HCT116 (cell line): ENCODE measurements around the gene TWF2.

Experiments
- CTCF ChIP-seq, 3 experiments: fragments of 200-600 bp in 1 of 3; sonication (generic) in 1 of 3; IDR thresholded peaks in 2 of 3; conservative IDR thresholded peaks in 1 of 3; 2 replicates each; pipeline ENCODE4 v1.5.1; 2012 to 2017; ENCODE audit warnings: low read depth in 2 of 3, low read length in 2 of 3, antibody characterized with exemption in 1 of 3, borderline replicate concordance in 1 of 3, control low read depth in 1 of 3, mild to moderate bottlenecking in 1 of 3, mixed read lengths in 1 of 3, mixed run types in 1 of 3, moderate library complexity in 1 of 3; ENCODE audit not compliant: insufficient read depth in 1 of 3
- EZH2 ChIP-seq: fragments of 200-600 bp; sonication (generic); IDR thresholded peaks from 2 replicates; pipeline ENCODE4 v1.6.1; 2017; ENCODE audit warnings: antibody characterized with exemption, mixed run types
- EZH2phosphoT487 ChIP-seq: fragments of 200-600 bp; IDR thresholded peaks from 2 replicates; pipeline ENCODE4 v1.6.1; 2018; ENCODE audit warnings: antibody characterized with exemption, borderline replicate concordance
- JUND ChIP-seq: IDR thresholded peaks from 2 replicates; pipeline ENCODE4 v1.6.1; 2012
- POLR2A ChIP-seq: IDR thresholded peaks from 2 replicates; pipeline ENCODE4 v1.7.0; 2011; ENCODE audit warnings: borderline replicate concordance; ENCODE audit not compliant: insufficient read depth, insufficient read length; ENCODE audit errors: extremely low read depth
- POLR2AphosphoS5 ChIP-seq: IDR thresholded peaks from 2 replicates; pipeline ENCODE4 v1.6.1; 2011; ENCODE audit warnings: mild to moderate bottlenecking, low read depth, low read length, moderate library complexity
- YY1 ChIP-seq: IDR thresholded peaks from 2 replicates; pipeline ENCODE4 v1.6.1; 2011; ENCODE audit warnings: low read length, low read depth, moderate library complexity, mild to moderate bottlenecking; ENCODE audit not compliant: insufficient replicate concordance; ENCODE audit errors: extremely low read depth
- ZNF274 ChIP-seq: fragments of 200-500 bp; sonication (Bioruptor generic); IDR thresholded peaks from 2 replicates; pipeline ENCODE4 v1.6.1; 2014; ENCODE audit warnings: mild to moderate bottlenecking, low read depth, low read length, inconsistent platforms

- no peak for TF ChIP-seq POLR2A
- no peak for TF ChIP-seq CTCF (IDR thresholded peaks at IDR 0.05 in 2 of 3, conservative IDR thresholded peaks at IDR 0.05 in 1 of 3; ENCODE audit: borderline replicate concordance in 1 of 3, insufficient read depth in 1 of 3, low read depth in 2 of 3, low read length in 2 of 3)
- TF ChIP-seq POLR2AphosphoS5 = no peak
- no peak for TF ChIP-seq EZH2phosphoT487
- no peak for TF ChIP-seq ZNF274
- no peak for TF ChIP-seq JUND
- TF ChIP-seq EZH2 = no peak
- no peak for TF ChIP-seq YY1
Observed at GRCh38 chr3:52281981-52282801, 43.2 kb upstream of the TWF2 start.
